HG03460 (cell line): Measurements from ENCODE around the gene FN1.
"Not testable (repeated sequence)": the region's sequence is repeated elsewhere in the genome, so short reads cannot be mapped to it uniquely, and the experiment has no call there.

ENCODE experiments used
- ATAC-seq: cut with Tn5 transposase; IDR thresholded peaks from one replicate; pipeline ENCODE4 v1.9.1; 2021; ENCODE audit not compliant: unreplicated experiment

The FN1 gene

DNA sequence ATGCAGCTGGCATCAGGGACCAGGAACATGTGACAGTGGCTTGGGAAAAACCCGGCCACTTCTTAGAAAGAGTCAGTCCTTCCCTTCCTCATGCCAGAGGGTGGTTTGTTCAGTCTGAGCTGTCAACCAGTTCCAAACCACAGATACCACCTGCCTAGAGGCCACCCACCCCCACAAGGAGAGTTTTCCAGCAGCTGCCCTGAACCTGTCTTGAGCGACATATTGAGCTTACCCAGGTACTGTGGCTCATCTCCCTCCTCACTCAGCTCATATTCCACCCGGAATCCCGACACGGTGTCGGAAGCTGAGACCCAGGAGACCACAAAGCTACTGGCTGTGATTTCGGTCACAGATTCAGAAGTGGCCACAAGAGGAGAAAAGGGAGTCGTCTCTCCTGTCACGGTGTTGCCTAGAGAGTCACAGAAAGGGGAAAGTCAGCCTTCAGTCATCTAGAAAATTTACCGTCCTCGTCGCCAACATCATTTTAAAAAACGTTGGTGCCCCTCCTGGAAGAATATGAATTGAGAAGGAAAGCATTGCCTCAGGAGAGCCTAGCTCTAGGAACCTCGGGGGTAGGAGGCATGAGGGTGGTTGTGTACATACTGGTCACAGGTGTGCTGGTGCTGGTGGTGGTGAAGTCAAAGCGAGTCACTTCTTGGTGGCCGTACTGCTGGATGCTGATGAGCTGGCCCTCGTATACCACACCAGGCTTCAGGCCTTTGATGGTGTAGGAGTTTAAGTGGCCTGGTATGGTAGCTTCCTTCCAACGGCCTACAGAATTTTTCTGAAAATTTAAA is 26.3 kb downstream of the FN1 start:
- no peak for ATAC-seq

GRCh38 chr2:215408441-215408840 is 27.4 kb downstream of the FN1 start:
- not testable (repeated sequence) for ATAC-seq

DNA sequence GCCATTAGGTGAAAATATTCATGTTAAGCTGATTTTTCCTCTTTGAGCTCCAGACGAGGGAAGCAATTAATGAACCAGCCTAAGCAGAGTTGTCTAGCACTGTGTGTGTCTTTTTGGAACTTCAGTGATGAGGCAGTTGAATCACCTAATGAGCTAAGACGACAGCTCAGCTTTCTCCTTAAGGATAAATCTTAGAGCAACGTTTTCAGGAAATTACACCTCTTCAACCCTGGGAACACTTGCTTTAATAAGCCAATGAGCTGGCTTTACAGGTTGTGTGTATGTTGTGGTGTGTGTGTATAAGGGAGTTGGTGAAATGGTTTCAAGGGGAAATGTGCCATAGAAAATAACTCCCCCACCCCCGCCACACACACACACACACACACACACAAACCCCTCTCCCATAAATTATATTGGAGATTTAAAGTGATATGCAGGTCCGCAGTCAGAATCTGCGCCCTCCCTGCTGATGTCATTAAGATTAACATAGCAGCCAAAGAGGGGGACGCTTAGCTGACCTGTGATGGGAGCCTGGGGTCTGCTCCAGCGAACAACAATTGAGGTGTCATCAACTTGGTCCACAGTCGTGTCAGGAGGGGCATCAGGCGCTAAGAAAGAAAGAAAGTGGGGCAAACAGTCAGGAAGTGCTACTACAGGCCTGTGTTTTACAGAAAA is 28.1 kb downstream of the FN1 start:
- ATAC-seq = no peak

DNA sequence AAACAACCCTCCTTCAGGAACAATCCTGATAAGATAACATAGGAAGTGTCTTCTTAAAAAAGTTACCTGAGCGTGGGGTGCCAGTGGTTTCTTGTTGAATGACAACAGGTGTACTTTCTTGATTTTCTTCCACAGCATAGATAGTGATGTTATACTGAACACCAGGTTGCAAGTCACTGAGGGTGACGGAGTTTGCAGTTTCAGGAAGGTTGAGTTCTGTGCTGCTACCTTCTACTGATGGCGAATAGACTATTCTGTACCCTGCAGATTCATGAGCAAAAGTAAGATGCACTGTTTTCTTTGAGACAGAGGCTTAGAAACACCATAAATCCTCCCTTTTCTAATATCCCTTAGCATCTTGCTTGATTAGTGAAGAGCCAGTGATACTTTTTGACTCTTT is 28.8 kb downstream of the FN1 start:
- ATAC-seq = no peak

DNA sequence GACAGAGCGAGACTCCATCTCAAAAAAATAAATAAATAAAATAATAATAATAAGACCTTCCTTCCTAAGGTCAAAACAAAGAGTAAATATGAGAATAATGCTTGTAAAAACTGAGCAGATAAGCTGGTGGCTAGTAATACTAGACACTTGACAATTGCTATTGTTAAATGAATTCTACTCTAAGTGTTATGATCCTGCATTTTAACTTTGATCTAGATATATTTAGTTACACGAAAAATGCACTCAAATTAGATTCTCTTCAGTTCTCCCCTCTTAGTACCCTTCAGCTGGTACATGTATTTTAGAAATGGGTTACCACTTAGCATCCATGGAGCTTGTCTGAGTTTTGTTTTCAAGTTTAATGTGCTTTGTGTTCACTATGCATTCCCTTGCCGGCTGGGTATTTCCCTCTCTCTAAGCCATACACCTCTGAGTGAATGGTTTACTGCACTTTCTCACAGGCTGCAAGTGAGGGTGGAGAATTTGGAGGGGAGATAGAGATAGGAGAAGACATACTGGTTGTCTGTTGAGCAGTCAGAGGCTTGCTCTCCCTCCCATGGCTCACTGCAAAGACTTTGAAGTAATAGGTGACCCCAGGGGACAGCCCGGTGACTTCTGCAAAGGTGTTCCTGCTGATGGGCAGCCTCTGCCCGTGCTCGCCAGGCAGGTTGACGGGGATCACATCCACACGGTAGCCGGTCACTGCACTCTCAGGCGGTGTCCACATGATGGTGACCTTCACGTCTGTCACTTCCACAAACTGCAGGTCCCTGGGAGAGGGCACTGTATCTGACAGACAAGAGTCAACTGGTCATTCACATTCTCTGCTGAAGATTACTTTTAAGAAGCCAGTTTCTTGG is 29.9 kb downstream of the FN1 start:
- ATAC-seq = no peak

DNA sequence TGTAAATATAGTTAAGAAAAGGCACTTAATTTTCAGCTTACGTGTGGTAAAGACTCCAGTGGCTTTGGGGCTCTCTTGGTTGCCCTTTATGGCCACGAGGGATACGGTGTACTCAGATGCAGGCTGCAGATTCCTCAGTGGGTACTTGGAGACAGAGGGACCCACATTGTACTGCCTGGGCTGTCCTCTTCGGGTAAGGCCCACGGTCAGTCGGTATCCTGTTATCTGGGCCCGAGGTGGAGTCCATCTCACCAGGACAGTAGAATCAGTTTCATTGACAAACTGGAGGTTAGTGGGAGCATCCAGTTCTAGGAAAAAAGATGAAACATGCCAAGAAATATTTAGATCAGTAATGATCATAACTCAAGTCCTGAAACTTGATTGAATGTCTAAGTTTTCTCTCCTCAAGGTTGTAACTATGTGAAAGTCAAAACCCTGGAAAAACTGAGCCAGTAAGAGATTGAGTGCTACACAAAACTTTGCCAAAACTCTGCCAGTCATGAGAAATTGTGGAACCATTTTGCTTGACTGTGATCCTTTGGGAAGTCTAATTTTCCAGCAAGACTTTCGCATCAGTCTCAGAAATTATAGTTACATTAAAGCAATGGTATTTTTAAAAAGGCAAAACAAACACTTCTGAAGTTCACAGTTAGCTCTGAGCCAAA is 31.4 kb downstream of the FN1 start:
- no peak for ATAC-seq

DNA sequence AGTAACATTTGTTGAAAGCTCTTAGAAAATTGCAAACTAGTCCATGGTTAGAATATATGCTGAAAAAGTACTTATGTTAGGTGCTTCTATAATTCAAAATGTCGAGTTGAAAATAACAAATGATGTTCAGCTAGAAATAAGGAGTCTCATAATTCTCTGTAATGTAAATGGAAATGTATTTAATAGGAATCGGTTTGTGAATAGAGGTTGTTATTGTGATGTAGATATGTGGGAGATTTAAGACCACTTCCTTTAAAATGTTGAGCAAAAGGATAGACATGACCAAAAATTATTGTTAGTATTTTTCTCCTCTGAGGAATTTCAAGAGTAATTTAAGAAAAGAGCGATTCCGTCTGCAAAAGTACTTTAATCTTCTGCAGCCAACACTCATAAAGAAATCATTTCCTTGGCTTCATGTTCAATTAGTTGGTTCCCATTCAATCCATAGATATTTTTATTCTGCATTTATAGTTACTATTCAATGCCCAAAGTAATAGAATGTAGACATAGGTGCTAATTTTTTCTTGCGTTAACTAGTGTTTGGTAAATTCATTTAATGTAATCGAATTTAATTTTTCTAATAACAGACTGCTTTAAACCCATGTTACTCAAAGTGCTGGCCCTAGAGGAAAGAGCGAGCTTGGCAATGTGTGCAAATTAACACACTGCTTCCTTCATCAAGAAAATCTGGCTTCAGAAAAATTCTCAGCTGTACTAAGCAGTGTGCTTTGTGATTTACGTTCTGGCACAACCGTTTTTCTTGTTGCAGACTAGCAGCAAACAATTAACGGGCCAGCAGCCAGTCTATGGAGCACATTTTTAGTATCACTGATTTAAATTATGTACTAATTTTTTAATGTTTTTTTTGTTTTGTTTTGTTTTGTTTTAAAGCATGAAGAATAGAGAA is 32.2 kb downstream of the FN1 start:
- ATAC-seq = no peak

- ATAC-seq = no peak
These were observed 33.9 kb downstream of the FN1 start for GRCh38 chr2:215401896-215402379.

DNA sequence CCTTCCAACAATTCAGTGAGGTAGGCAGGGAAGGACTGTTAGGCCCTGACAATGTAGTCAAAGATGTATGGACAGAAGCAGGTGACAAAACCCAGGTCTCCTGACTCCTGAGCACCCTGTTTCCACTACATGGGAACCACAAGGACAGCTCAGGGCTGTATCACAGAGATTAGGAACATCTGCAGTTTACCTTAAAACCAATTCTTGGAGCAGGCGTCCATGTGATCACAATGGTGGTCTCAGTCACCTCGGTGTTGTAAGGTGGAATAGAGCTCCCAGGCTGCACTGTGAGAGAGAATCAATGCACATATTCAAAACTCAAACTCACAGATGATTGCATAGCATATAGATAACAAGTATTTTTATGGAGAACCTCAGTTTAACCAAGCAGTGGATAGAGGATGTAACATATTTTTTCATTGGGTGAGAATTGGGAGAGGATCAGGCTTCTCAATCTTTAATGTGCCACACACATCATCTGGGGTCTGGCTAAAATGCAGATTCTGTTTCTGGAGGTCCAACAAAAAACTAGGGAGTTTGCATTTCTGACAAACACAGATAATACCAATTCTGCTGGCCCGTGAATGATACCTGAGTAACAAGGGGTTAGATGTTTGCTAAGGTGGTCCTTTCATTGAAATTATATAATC is 36.7 kb downstream of the FN1 start:
- ATAC-seq = no peak

- ATAC-seq = no peak
These were observed 38.1 kb downstream of the FN1 start for GRCh38 chr2:215397632-215398341.

DNA sequence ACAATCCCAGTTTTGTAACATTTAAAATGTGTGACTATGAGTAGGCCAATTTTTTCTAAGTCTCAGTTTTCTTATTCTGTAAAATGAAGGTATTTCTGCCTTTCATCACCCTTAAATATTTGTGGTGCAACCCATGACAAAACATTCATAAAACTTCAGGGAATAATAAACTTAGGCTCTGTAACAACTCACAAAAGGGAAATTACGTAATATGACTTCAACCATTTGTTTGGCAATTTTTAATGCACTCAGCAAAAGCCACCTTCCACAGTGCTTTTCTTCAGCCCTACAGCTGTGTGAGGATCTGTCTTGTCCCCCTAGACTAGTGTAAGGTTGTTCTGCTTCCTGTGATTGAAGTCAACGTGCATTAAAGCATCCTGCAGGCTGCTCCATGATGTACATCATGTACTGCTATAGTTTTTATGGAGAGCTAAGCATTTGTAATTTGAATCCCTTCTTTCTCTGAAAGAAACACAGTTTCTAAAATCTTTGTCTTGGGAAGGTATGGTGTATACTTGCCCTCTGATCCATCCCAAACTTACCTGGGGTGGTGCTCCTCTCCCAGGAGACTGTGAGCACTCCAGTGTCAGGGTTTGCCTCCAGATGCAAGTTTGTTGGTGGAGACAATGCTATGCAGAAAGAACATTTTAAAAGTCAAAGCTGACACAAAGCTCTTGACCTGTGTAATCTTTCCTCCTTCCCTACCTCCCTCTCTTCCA is 39.1 kb downstream of the FN1 start:
- no peak for ATAC-seq

GRCh38 chr2:215395687-215396460 is 40.0 kb downstream of the FN1 start:
- no peak for ATAC-seq

DNA sequence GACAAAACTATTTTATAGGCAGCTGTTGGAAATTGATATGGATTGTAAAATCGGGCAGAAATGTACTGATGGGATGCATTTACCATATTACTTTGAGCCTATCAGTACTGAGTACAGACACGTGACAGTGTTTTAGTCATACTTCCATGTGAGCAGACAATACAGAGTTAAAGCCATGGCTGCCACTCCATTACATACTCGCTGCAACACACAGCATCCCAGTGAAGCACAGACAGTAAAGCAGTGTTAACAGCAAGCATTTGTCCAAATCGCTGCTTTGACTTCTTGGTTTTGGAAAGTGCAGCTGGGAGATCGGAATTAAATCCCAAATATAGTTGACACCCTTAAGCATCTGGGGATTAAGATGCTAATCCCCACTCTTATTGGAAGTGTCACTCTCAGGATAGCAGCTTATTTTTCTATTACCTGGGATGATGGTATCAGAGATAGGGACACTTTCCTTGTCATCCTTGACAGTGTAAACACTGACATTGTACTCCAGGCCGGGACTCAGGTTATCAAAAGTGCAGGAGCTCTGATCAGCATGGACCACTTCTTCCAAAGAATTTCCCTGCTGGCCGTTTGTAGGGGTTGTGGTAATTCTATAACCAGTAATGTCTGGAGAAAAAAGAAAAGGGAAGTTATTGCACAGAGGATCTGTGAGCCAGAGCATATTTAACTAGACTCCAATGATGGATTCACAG is 41.6 kb downstream of the FN1 start:
- ATAC-seq = no peak

DNA sequence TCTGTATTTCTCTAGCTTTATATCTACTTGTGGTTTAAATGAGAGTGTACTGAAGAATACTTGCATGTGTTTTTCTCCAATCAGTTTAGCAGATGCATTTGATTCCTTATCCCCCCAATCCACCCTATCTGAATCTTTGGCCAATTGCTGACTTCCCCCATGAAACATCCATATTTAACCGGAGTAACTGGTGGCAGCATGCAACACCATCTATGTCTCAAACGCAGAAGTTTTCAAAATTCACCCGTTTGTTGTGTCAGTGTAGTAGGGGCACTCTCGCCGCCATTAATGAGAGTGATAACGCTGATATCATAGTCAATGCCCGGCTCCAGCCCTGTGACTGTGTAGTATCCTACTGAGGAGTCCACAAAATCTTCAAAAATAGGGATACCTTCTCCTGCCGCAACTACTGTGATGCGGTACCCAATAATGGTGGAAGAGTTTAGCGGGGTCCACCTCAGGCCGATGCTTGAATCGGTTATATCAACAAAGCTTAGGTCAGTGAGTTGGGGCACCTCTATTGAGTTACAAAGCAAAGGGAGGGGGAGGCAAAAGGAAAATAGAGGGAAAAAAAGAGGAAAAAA is 43.1 kb downstream of the FN1 start:
- no peak for ATAC-seq

DNA sequence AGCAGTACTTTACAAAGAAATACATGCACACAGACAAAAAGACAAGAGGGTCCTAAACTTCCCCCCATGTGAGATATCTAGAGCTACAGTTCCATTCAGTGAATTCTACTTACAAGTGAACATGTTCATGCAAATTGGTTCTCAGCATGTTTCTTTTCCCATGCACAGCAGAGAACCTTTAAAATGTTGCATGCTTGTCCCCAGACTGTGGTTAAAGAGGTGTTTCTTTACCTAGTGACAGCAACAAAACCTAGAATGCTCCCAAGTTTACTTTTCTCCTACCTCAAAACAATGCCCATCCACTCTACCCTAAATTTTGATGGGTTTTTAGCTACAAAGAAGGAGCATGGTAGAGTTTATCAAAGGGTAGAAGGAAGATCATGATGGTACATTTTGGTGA is 43.7 kb downstream of the FN1 start:
- no peak for ATAC-seq

DNA sequence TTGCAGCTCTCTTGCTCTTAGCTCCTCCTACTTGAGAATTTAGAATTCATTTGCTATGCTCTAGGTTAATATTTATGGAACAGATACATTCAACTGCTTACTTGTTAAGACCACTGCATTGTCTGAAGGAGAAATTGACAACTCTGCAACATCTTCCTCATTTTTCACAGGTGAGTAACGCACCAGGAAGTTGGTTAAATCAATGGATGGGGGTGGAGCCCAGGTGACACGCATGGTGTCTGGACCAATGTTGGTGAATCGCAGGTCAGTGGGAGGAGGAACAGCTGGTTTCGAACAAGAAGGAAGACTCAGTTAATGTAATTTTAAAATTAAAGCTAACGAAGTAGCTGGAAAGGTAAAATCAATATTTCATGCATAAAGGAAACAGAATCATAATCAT is 44.3 kb downstream of the FN1 start:
- no peak for ATAC-seq

DNA sequence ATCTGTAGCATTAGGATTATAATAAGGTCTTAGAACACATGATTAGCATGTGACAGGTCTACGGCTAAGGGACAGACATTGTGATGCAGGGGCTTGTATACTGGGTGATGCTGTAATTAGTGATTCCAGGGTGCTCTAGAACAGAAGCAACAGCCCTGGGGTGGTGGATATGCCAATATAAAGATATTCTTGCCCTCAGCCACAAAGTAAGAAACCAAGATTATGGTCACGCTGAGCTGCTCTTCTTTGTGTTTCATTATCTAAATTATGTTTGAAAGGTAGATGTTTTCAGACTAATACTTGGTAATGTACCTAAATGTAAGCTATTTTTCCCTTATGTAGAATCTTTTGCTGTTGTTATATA is 45.3 kb downstream of the FN1 start:
- no peak for ATAC-seq
